Neural progenitor cell (in vitro differentiated cells): ENCODE data around the gene EXOG. TPM values are rescaled to one million over a fixed set of nuclear protein-coding genes. Genes with fewer than 3 reads are reported as not detected.

Experiments
- DNase-seq: peaks from one replicate; pipeline ENCODE4 v3.0.0-alpha.2; 2016; ENCODE audit warnings: low spot score
- H2AFZ ChIP-seq: fragments of 200-600 bp; sonication (generic); replicated peaks from 2 replicates; pipeline ENCODE4 v1.6.1; 2016; ENCODE audit warnings: antibody characterized with exemption
- H3F3A ChIP-seq: fragments of 200-600 bp; sonication (generic); 2 replicates; pipeline ENCODE4 v1.6.1; 2016; ENCODE audit warnings: antibody characterized with exemption, low read depth
- H3K27ac ChIP-seq: fragments of 200-600 bp; sonication (generic); 2 replicates; pipeline ENCODE4 v1.5.1; 2016; ENCODE audit warnings: mild to moderate bottlenecking
- H3K27me3 ChIP-seq: fragments of 200-600 bp; sonication (generic); 2 replicates; pipeline ENCODE4 v1.6.1; 2016; ENCODE audit warnings: mild to moderate bottlenecking, moderate library complexity
- H3K36me3 ChIP-seq: fragments of 200-600 bp; sonication (generic); 2 replicates; pipeline ENCODE4 v1.5.1; 2016
- H3K4me1 ChIP-seq: fragments of 200-600 bp; sonication (generic); 2 replicates; pipeline ENCODE4 v1.6.1; 2016; ENCODE audit warnings: mixed run types
- H3K4me2 ChIP-seq: fragments of 200-600 bp; sonication (generic); 2 replicates; pipeline ENCODE4 v1.6.1; 2016
- H3K4me3 ChIP-seq: fragments of 200-600 bp; sonication (generic); 2 replicates; pipeline ENCODE4 v1.5.1; 2016
- H3K79me2 ChIP-seq: fragments of 200-600 bp; sonication (generic); 2 replicates; pipeline ENCODE4 v1.6.1; 2016; ENCODE audit warnings: low read depth
- H3K9ac ChIP-seq: fragments of 200-600 bp; sonication (generic); 2 replicates; pipeline ENCODE4 v1.6.1; 2016
- H3K9me3 ChIP-seq: fragments of 200-600 bp; sonication (generic); 2 replicates; pipeline ENCODE4 v1.5.1; 2016; ENCODE audit warnings: low read depth
- H4K20me1 ChIP-seq: fragments of 200-600 bp; sonication (generic); 2 replicates; pipeline ENCODE4 v1.6.1; 2016; ENCODE audit warnings: low read depth
- H3K27ac Mint-ChIP-seq: 3 replicates; pipeline ENCODE4 v1.8.0; 2021; ENCODE audit warnings: mixed read lengths
- H3K27me3 Mint-ChIP-seq: 2 replicates; pipeline ENCODE4 v1.8.0; 2022; ENCODE audit warnings: low read depth, mild to moderate bottlenecking, inconsistent platforms, moderate library complexity, mixed read lengths; ENCODE audit not compliant: insufficient read depth
- H3K36me3 Mint-ChIP-seq: 3 replicates; pipeline ENCODE4 v1.8.0; 2021; ENCODE audit warnings: mixed read lengths
- H3K4me1 Mint-ChIP-seq: 3 replicates; pipeline ENCODE4 v1.8.0; 2021; ENCODE audit warnings: mixed read lengths
- H3K4me3 Mint-ChIP-seq: 3 replicates; pipeline ENCODE4 v1.8.0; 2021; ENCODE audit warnings: mild to moderate bottlenecking, moderate library complexity, mixed read lengths
- H3K9me3 Mint-ChIP-seq: 3 replicates; pipeline ENCODE4 v1.8.0; 2020; ENCODE audit warnings: mixed read lengths
- CTCF ChIP-seq: fragments of 200-600 bp; sonication (generic); IDR thresholded peaks from 2 replicates; pipeline ENCODE4 v1.5.1; 2017; ENCODE audit warnings: antibody characterized with exemption, mild to moderate bottlenecking
- EZH2 ChIP-seq: fragments of 200-600 bp; sonication (generic); IDR thresholded peaks from 2 replicates; pipeline ENCODE4 v1.6.1; 2017; ENCODE audit warnings: antibody characterized with exemption, mild to moderate bottlenecking, moderate library complexity
- EZH2phosphoT487 ChIP-seq: fragments of 200-600 bp; sonication (generic); IDR thresholded peaks from 2 replicates; pipeline ENCODE4 v1.6.1; 2017; ENCODE audit warnings: antibody characterized with exemption
- total RNA-seq: library from RNA; depleted of rRNA; stranded (reverse); fragments of >200 nt; gene quantifications from 2 replicates; pipeline ENCODE4 v1.2.3, GENCODE V29; 2015; ENCODE audit warnings: low replicate concordance

The EXOG gene
- total RNA-seq, 1 donor from 2014 or later = 11.6 TPM

GRCh38 chr3:38522002-38522401 lies 25.9 kb downstream of the EXOG start:
- no peaks in the 10 kb centered on the region for H3K9me3 ChIP-seq
- no peaks in the 10 kb centered on the region for H3K79me2 ChIP-seq
- peaks cover 5% of the 10 kb centered on the region for H3F3A ChIP-seq
- no peak for TF ChIP-seq EZH2
- TF ChIP-seq EZH2phosphoT487 = no peak
- no peak for TF ChIP-seq CTCF
- H3K4me1 ChIP-seq = peaks cover 21% of the 10 kb centered on the region
- no peak overlapping the region for H3K27ac ChIP-seq
- Mint-ChIP-seq H3K9me3 (no peaks in the 10 kb centered on the region), H3K27me3 (no peaks in the 10 kb centered on the region), H3K4me3 (no peak overlapping the region), H3K27ac (no peak overlapping the region), H3K4me1 (peaks cover 4% of the 10 kb centered on the region), H3K36me3 (peaks cover 20% of the 10 kb centered on the region)
- no peak overlapping the region for H2AFZ ChIP-seq
- H3K9ac ChIP-seq = no peak overlapping the region
- no peak overlapping the region for H3K4me3 ChIP-seq
- H3K27me3 ChIP-seq = no peaks in the 10 kb centered on the region
- H3K36me3 ChIP-seq = no peaks in the 10 kb centered on the region
- peaks cover 6% of the 10 kb centered on the region for H4K20me1 ChIP-seq
- DNase-seq = no peak
- H3K4me2 ChIP-seq = no peak overlapping the region

- no peak overlapping the region for H3K4me3 ChIP-seq
- no peaks in the 10 kb centered on the region for H3K36me3 ChIP-seq
- no peaks in the 10 kb centered on the region for H3K9me3 ChIP-seq
- peaks cover 6% of the 10 kb centered on the region for H4K20me1 ChIP-seq
- H3K27ac ChIP-seq = no peak overlapping the region
- H2AFZ ChIP-seq = no peak overlapping the region
- H3K4me2 ChIP-seq = no peak overlapping the region
- Mint-ChIP-seq H3K9me3 (no peaks in the 10 kb centered on the region), H3K27ac (no peak overlapping the region), H3K4me1 (peaks cover 4% of the 10 kb centered on the region), H3K36me3 (peaks cover 25% of the 10 kb centered on the region), H3K27me3 (no peaks in the 10 kb centered on the region), H3K4me3 (no peak overlapping the region)
- TF ChIP-seq EZH2phosphoT487 = no peak
- TF ChIP-seq EZH2 = no peak
- TF ChIP-seq CTCF = no peak
- no peak for DNase-seq
- H3K27me3 ChIP-seq = no peaks in the 10 kb centered on the region
- no peaks in the 10 kb centered on the region for H3K79me2 ChIP-seq
- H3F3A ChIP-seq = peaks cover 5% of the 10 kb centered on the region
- peaks cover 20% of the 10 kb centered on the region for H3K4me1 ChIP-seq
- H3K9ac ChIP-seq = no peak overlapping the region
Measured at GRCh38 chr3:38524141-38524739, 28.1 kb downstream of the EXOG start.

GRCh38 chr3:38526792-38527191 lies 30.7 kb downstream of the EXOG start:
- no peak overlapping the region for H3K4me3 Mint-ChIP-seq
- Histone ChIP-seq H3K4me2 (no peak overlapping the region), H3K9me3 (no peaks in the 10 kb centered on the region), H3K27ac (no peak overlapping the region), H3K27me3 (no peaks in the 10 kb centered on the region), H3F3A (no peaks in the 10 kb centered on the region), H3K9ac (no peak overlapping the region), H3K36me3 (no peaks in the 10 kb centered on the region), H3K4me3 (no peak overlapping the region), H4K20me1 (peaks cover 2% of the 10 kb centered on the region), H3K79me2 (no peaks in the 10 kb centered on the region), H3K4me1 (no peaks in the 10 kb centered on the region), H2AFZ (no peak overlapping the region)
- H3K27ac Mint-ChIP-seq = no peak overlapping the region
- no peak for TF ChIP-seq EZH2phosphoT487
- no peak for TF ChIP-seq CTCF
- no peak for TF ChIP-seq EZH2
- peaks cover 2% of the 10 kb centered on the region for H3K27me3 Mint-ChIP-seq
- peaks cover 29% of the 10 kb centered on the region for H3K36me3 Mint-ChIP-seq
- H3K9me3 Mint-ChIP-seq = no peaks in the 10 kb centered on the region
- DNase-seq = no peak
- H3K4me1 Mint-ChIP-seq = peaks cover 1% of the 10 kb centered on the region
